ENCODE results near the gene MAGEF1. TPM values are rescaled to one million over a fixed set of nuclear protein-coding genes. Genes with fewer than 3 reads are reported as not detected.

MAGEF1 gene
- total and polyA plus RNA-seq, 5 donors from 2014 or later = 5.2 to 27.0 (median 20.2) TPM

- Histone ChIP-seq H3K27ac (ENCODE audit: insufficient read depth, low read length, poor library complexity, severe bottlenecking) (no peak overlapping the region), H3K36me3 (ENCODE audit: control insufficient read depth, insufficient read depth, low read length) (no peaks in the 10 kb centered on the region), H3K4me3 (ENCODE audit: low read depth, low read length) (no peak overlapping the region), H3K4me1 (ENCODE audit: control insufficient read depth, insufficient read depth, low read length, poor library complexity, severe bottlenecking) (no peaks in the 10 kb centered on the region), H3K27me3 (ENCODE audit: control insufficient read depth, insufficient read depth, low read length) (no peaks in the 10 kb centered on the region), H3K9me3 (ENCODE audit: control insufficient read depth in 2 of 2, low read length in 2 of 2) (no peaks in the 10 kb centered on the region)
- Mint-ChIP-seq H3K4me3 (no peak overlapping the region), H3K27me3 (peaks cover 8% of the 10 kb centered on the region), H3K27ac (no peak overlapping the region), H3K36me3 (no peaks in the 10 kb centered on the region), H3K4me1 (no peaks in the 10 kb centered on the region), H3K9me3 (peaks cover 0 to 2% (median 0%) of the 10 kb centered on the region in 7 donors)
- ATAC-seq (ENCODE audit: low read depth in 2 of 2) (no peak), DNase-seq (no peak)
These were observed 29.2 kb downstream of the MAGEF1 start for GRCh38 chr3:184682671-184683070.

GRCh38 chr3:184680385-184681345 lies 31.2 kb downstream of the MAGEF1 start:
- ATAC-seq (ENCODE audit: low read depth in 2 of 2) (no peak), DNase-seq (no peak)
- Histone ChIP-seq H3K27ac (ENCODE audit: insufficient read depth, low read length, poor library complexity, severe bottlenecking) (no peak overlapping the region), H3K27me3 (ENCODE audit: control insufficient read depth, insufficient read depth, low read length) (no peaks in the 10 kb centered on the region), H3K36me3 (ENCODE audit: control insufficient read depth, insufficient read depth, low read length) (no peaks in the 10 kb centered on the region), H3K4me1 (ENCODE audit: control insufficient read depth, insufficient read depth, low read length, poor library complexity, severe bottlenecking) (no peaks in the 10 kb centered on the region), H3K9me3 (ENCODE audit: control insufficient read depth in 2 of 2, low read length in 2 of 2) (no peaks in the 10 kb centered on the region), H3K4me3 (ENCODE audit: low read depth, low read length) (no peak overlapping the region)
- Mint-ChIP-seq H3K36me3 (no peaks in the 10 kb centered on the region), H3K27ac (no peak overlapping the region), H3K9me3 (peaks cover 0 to 2% (median 0%) of the 10 kb centered on the region in 7 donors), H3K27me3 (peaks cover 8% of the 10 kb centered on the region), H3K4me3 (no peak overlapping the region), H3K4me1 (peaks cover 0 to 1% (median 0%) of the 10 kb centered on the region in 4 donors)

GRCh38 chr3:184679056-184679816 lies 32.6 kb downstream of the MAGEF1 start:
- H3K4me1 ChIP-seq (ENCODE audit: control insufficient read depth, insufficient read depth, low read length, poor library complexity, severe bottlenecking) = no peaks in the 10 kb centered on the region
- no peak overlapping the region for H3K4me3 ChIP-seq (ENCODE audit: low read depth, low read length)
- no peaks in the 10 kb centered on the region for H3K9me3 Mint-ChIP-seq
- peaks cover 8% of the 10 kb centered on the region for H3K27me3 Mint-ChIP-seq
- H3K36me3 Mint-ChIP-seq = no peaks in the 10 kb centered on the region
- no peak overlapping the region for H3K27ac Mint-ChIP-seq
- no peak for ATAC-seq (ENCODE audit: low read depth in 2 of 2)
- peaks cover 0 to 2% (median 0%) of the 10 kb centered on the region in 4 donors for H3K4me1 Mint-ChIP-seq
- H3K4me3 Mint-ChIP-seq = no peak overlapping the region
- no peak for DNase-seq
- H3K27ac ChIP-seq (ENCODE audit: insufficient read depth, low read length, poor library complexity, severe bottlenecking) = no peak overlapping the region
- H3K27me3 ChIP-seq (ENCODE audit: control insufficient read depth, insufficient read depth, low read length) = no peaks in the 10 kb centered on the region
- H3K36me3 ChIP-seq (ENCODE audit: control insufficient read depth, insufficient read depth, low read length) = no peaks in the 10 kb centered on the region
- no peaks in the 10 kb centered on the region for H3K9me3 ChIP-seq (ENCODE audit: control insufficient read depth in 2 of 2, low read length in 2 of 2)

- Histone ChIP-seq H3K27ac (ENCODE audit: insufficient read depth, low read length, poor library complexity, severe bottlenecking) (no peak overlapping the region), H3K4me1 (ENCODE audit: control insufficient read depth, insufficient read depth, low read length, poor library complexity, severe bottlenecking) (no peaks in the 10 kb centered on the region), H3K27me3 (ENCODE audit: control insufficient read depth, insufficient read depth, low read length) (no peaks in the 10 kb centered on the region), H3K9me3 (ENCODE audit: control insufficient read depth in 2 of 2, low read length in 2 of 2) (no peaks in the 10 kb centered on the region), H3K4me3 (ENCODE audit: low read depth, low read length) (no peak overlapping the region), H3K36me3 (ENCODE audit: control insufficient read depth, insufficient read depth, low read length) (no peaks in the 10 kb centered on the region)
- no peaks in the 10 kb centered on the region for H3K9me3 Mint-ChIP-seq
- H3K27ac Mint-ChIP-seq = no peak overlapping the region
- no peak overlapping the region for H3K4me3 Mint-ChIP-seq
- no peaks in the 10 kb centered on the region for H3K36me3 Mint-ChIP-seq
- peaks cover 0 to 2% (median 0%) of the 10 kb centered on the region in 4 donors for H3K4me1 Mint-ChIP-seq
- no peak for DNase-seq
- peaks cover 3% of the 10 kb centered on the region for H3K27me3 Mint-ChIP-seq
- no peak for ATAC-seq (ENCODE audit: low read depth in 2 of 2)
These were observed 33.4 kb downstream of the MAGEF1 start for GRCh38 chr3:184678317-184679055.

- no peak for ATAC-seq (ENCODE audit: low read depth in 2 of 2)
These were observed 34.2 kb downstream of the MAGEF1 start for GRCh38 chr3:184677344-184678316.

GRCh38 chr3:184676927-184677326 lies 34.9 kb downstream of the MAGEF1 start:
- no peak overlapping the region for H3K27ac ChIP-seq (ENCODE audit: insufficient read depth, low read length, poor library complexity, severe bottlenecking)
- no peak for DNase-seq

More at GRCh38 chr3:184677344-184678316, 34.2 kb downstream of the MAGEF1 start:
- Histone ChIP-seq H3K4me3 (ENCODE audit: low read depth, low read length) (no peak overlapping the region), H3K36me3 (ENCODE audit: control insufficient read depth, insufficient read depth, low read length) (no peaks in the 10 kb centered on the region), H3K27me3 (ENCODE audit: control insufficient read depth, insufficient read depth, low read length) (no peaks in the 10 kb centered on the region), H3K27ac (ENCODE audit: insufficient read depth, low read length, poor library complexity, severe bottlenecking) (no peak overlapping the region), H3K4me1 (ENCODE audit: control insufficient read depth, insufficient read depth, low read length, poor library complexity, severe bottlenecking) (no peaks in the 10 kb centered on the region), H3K9me3 (ENCODE audit: control insufficient read depth in 2 of 2, low read length in 2 of 2) (no peaks in the 10 kb centered on the region)
- H3K9me3 Mint-ChIP-seq = no peaks in the 10 kb centered on the region
- H3K36me3 Mint-ChIP-seq = no peaks in the 10 kb centered on the region
- H3K27me3 Mint-ChIP-seq = no peaks in the 10 kb centered on the region
- peaks cover 0 to 2% (median 0%) of the 10 kb centered on the region in 4 donors for H3K4me1 Mint-ChIP-seq
- H3K4me3 Mint-ChIP-seq = no peak overlapping the region
- no peak for DNase-seq
- no peak overlapping the region for H3K27ac Mint-ChIP-seq

More at GRCh38 chr3:184676927-184677326, 34.9 kb downstream of the MAGEF1 start:
- Mint-ChIP-seq H3K36me3 (no peaks in the 10 kb centered on the region), H3K9me3 (no peaks in the 10 kb centered on the region), H3K4me3 (no peak overlapping the region), H3K4me1 (peaks cover 0 to 2% (median 0%) of the 10 kb centered on the region in 4 donors), H3K27me3 (peaks cover 1% of the 10 kb centered on the region), H3K27ac (no peak overlapping the region)
- Histone ChIP-seq H3K4me1 (ENCODE audit: control insufficient read depth, insufficient read depth, low read length, poor library complexity, severe bottlenecking) (no peaks in the 10 kb centered on the region), H3K27me3 (ENCODE audit: control insufficient read depth, insufficient read depth, low read length) (no peaks in the 10 kb centered on the region), H3K4me3 (ENCODE audit: low read depth, low read length) (no peak overlapping the region), H3K36me3 (ENCODE audit: control insufficient read depth, insufficient read depth, low read length) (no peaks in the 10 kb centered on the region), H3K9me3 (ENCODE audit: control insufficient read depth in 2 of 2, low read length in 2 of 2) (no peaks in the 10 kb centered on the region)
- ATAC-seq (ENCODE audit: low read depth in 2 of 2) = peak in 1 of 2 donors; percentile 31
